ENCODE results near the gene RNF157. TPM values are rescaled to one million over a fixed set of nuclear protein-coding genes. Genes with fewer than 3 reads are reported as not detected.

The RNF157 gene
- total RNA-seq, 1 donor from 2014 or later, result 8.8 TPM

DNA sequence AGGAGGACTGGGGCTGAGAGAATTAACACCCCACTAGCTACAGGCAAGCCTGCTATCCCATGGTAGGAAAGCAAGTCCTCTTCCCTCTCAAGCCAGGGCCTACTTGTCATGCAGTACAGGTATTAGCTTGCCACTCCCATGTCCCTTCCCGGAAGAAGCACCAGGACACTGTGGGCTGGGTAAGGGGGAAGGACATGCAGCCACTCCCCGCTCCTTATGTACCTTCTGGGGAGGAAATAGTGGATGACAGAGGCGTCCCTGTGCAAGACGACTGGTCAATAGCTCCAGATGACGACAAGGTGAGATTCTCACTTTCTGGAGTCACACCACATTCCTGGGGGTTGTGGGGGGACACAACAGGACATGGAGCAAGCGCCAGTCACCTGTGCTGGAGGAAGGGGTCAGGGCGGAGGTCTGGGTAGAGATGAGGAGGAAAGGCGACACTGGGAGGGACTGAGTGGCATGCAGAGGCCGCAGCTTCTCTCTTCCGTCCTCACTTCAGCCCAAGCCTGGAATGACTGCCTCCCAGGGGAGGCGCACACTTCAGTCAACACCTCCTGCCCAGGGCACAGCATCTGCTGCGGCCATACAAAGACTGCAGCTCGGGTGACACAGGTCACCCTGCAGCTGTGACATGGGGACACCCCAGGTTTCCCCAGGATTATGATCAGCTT is 84.2 kb downstream of the RNF157 start:
- H3K27ac ChIP-seq, result no peak overlapping the region
- no peak overlapping the region for H3K4me3 ChIP-seq
- no peaks in the 10 kb centered on the region for H3K36me3 ChIP-seq
- intact Hi-C loops (cut with DNase I), result no loop called here
- no peaks in the 10 kb centered on the region for H3K4me1 ChIP-seq
- H3K9me3 ChIP-seq, result no peaks in the 10 kb centered on the region
- no peak for DNase-seq (ENCODE audit: extremely low spot score in 2 of 2)
- no peaks in the 10 kb centered on the region for H3K27me3 ChIP-seq
- TF ChIP-seq POLR2AphosphoS5 (IDR thresholded peaks at IDR 0.05; ENCODE audit: insufficient read depth in 1 of 2, low read depth in 1 of 2) (no peak), POLR2A (IDR thresholded peaks at IDR 0.05) (no peak)
- TF ChIP-seq, protein P1, sequence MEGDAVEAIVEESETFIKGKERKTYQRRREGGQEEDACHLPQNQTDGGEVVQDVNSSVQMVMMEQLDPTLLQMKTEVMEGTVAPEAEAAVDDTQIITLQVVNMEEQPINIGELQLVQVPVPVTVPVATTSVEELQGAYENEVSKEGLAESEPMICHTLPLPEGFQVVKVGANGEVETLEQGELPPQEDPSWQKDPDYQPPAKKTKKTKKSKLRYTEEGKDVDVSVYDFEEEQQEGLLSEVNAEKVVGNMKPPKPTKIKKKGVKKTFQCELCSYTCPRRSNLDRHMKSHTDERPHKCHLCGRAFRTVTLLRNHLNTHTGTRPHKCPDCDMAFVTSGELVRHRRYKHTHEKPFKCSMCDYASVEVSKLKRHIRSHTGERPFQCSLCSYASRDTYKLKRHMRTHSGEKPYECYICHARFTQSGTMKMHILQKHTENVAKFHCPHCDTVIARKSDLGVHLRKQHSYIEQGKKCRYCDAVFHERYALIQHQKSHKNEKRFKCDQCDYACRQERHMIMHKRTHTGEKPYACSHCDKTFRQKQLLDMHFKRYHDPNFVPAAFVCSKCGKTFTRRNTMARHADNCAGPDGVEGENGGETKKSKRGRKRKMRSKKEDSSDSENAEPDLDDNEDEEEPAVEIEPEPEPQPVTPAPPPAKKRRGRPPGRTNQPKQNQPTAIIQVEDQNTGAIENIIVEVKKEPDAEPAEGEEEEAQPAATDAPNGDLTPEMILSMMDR (IDR thresholded peaks at IDR 0.05), result no peak

DNA sequence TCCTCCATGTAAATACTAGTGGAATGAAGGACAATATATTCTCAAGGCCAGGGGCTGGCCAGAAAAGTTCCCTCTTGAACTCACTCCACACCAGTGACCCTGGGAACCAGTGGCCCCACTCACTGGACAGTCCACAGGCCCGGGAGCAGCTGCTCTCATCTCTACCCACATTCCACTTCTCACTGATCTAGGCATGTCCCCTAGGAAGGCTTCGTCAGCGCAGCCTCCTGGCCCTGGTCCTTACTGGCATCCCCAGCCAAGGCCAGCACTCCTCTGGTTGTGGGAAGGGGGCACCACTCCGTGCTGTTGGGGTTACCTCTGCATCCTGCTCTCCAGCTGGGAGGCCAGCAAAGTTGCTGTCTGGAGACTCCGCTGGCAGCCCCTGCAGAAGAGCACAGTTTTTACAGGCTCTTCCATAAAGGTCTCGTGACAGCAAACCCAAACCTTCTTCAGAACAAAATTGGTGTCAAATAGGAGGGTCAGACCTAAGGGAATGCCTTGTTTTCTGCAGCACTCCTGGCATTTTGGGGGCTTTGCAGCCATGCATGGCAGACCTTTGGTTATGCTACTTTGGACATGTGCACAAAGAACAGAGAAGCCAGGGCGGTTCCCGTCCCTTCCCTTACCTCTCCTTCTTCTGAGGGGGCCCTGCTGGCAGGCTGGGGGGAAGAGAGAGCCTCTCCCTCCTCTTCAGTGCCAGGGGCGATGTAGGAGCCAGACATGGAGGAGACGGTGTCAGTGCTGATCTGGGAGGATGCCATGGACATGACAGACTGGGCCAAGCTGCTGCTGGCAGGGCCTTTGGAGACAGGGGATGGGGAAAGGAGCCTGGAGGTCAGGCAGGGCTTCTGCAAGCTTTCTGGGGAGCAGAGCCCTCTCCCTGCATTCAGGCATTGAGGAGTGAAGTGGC is 85.1 kb downstream of the RNF157 start:
- no peaks in the 10 kb centered on the region for H3K9me3 ChIP-seq
- no peaks in the 10 kb centered on the region for H3K27me3 ChIP-seq
- intact Hi-C loops (cut with DNase I), result no loop called here
- H3K27ac ChIP-seq, result no peak overlapping the region
- no peak overlapping the region for H3K4me3 ChIP-seq
- TF ChIP-seq, protein P1 (IDR thresholded peaks at IDR 0.05), result no peak
- TF ChIP-seq POLR2A (IDR thresholded peaks at IDR 0.05) (no peak), POLR2AphosphoS5 (IDR thresholded peaks at IDR 0.05; ENCODE audit: insufficient read depth in 1 of 2, low read depth in 1 of 2) (no peak)
- no peaks in the 10 kb centered on the region for H3K36me3 ChIP-seq
- no peak for DNase-seq (ENCODE audit: extremely low spot score in 2 of 2)
- no peaks in the 10 kb centered on the region for H3K4me1 ChIP-seq

- Histone ChIP-seq H3K4me1 (no peaks in the 10 kb centered on the region), H3K9me3 (no peaks in the 10 kb centered on the region), H3K4me3 (no peak overlapping the region), H3K27me3 (no peaks in the 10 kb centered on the region), H3K36me3 (no peaks in the 10 kb centered on the region), H3K27ac (no peak overlapping the region)
- intact Hi-C loops (cut with DNase I), result no loop called here
- TF ChIP-seq, protein P1 (IDR thresholded peaks at IDR 0.05), result no peak
- TF ChIP-seq POLR2AphosphoS5 (IDR thresholded peaks at IDR 0.05; ENCODE audit: insufficient read depth in 1 of 2, low read depth in 1 of 2), result no peak
- TF ChIP-seq POLR2A (IDR thresholded peaks at IDR 0.05), result no peak
- no peak for DNase-seq (ENCODE audit: extremely low spot score in 2 of 2)
Measured at GRCh38 chr17:76154292-76154691, 86.0 kb downstream of the RNF157 start.

GRCh38 chr17:76153640-76154039 is 86.7 kb downstream of the RNF157 start:
- H3K36me3 ChIP-seq, result no peaks in the 10 kb centered on the region
- DNase-seq (ENCODE audit: extremely low spot score in 2 of 2), result no peak
- no peak overlapping the region for H3K4me3 ChIP-seq
- no peak overlapping the region for H3K27ac ChIP-seq
- H3K27me3 ChIP-seq, result no peaks in the 10 kb centered on the region
- no peak for TF ChIP-seq POLR2A (IDR thresholded peaks at IDR 0.05)
- TF ChIP-seq POLR2AphosphoS5 (IDR thresholded peaks at IDR 0.05; ENCODE audit: insufficient read depth in 1 of 2, low read depth in 1 of 2), result no peak
- TF ChIP-seq, protein P1 (IDR thresholded peaks at IDR 0.05), result no peak
- no peaks in the 10 kb centered on the region for H3K4me1 ChIP-seq
- no peaks in the 10 kb centered on the region for H3K9me3 ChIP-seq
- intact Hi-C loops (cut with DNase I), result no loop called here
